Parathyroid adenoma (tissue), 2 donors: ENCODE data around the gene MYBPC3.

Experiments
- H2AFZ ChIP-seq: fragments of 300-600 bp; sonication (generic); one replicate; pipeline ENCODE4 v1.7.0; 2017; ENCODE audit warnings: antibody characterized with exemption, mild to moderate bottlenecking
- H3K27ac ChIP-seq: fragments of 300-600 bp; sonication (generic); one replicate; pipeline ENCODE4 v1.7.0; 2017
- H3K27me3 ChIP-seq: fragments of 300-600 bp; sonication (generic); one replicate; pipeline ENCODE4 v1.7.0; 2017; ENCODE audit warnings: low read length; ENCODE audit not compliant: control insufficient read depth, insufficient read depth
- H3K36me3 ChIP-seq: fragments of 300-600 bp; sonication (generic); one replicate; pipeline ENCODE4 v1.7.0; 2017; ENCODE audit warnings: low read length; ENCODE audit not compliant: control insufficient read depth, insufficient read depth
- H3K4me1 ChIP-seq: fragments of 300-600 bp; sonication (generic); one replicate; pipeline ENCODE4 v1.7.0; 2017; ENCODE audit warnings: control low read depth
- H3K4me2 ChIP-seq: fragments of 300-600 bp; sonication (generic); one replicate; pipeline ENCODE4 v1.7.0; 2017; ENCODE audit warnings: low read length
- H3K4me3 ChIP-seq: fragments of 300-600 bp; sonication (generic); one replicate; pipeline ENCODE4 v1.7.0; 2017; ENCODE audit warnings: low read depth, low read length
- H3K79me2 ChIP-seq: fragments of 300-600 bp; sonication (generic); one replicate; pipeline ENCODE4 v1.7.0; 2017; ENCODE audit warnings: control low read depth
- H3K9ac ChIP-seq: fragments of 300-600 bp; sonication (generic); one replicate; pipeline ENCODE4 v1.7.0; 2017; ENCODE audit warnings: mild to moderate bottlenecking
- H3K9me3 ChIP-seq: fragments of 300-600 bp; sonication (generic); one replicate; pipeline ENCODE4 v1.7.0; 2017; ENCODE audit warnings: low read length; ENCODE audit not compliant: control insufficient read depth
- CTCF ChIP-seq: fragments of 300-600 bp; sonication (generic); IDR thresholded peaks from one replicate; pipeline ENCODE4 v1.7.0; 2017; ENCODE audit warnings: antibody characterized with exemption, mild to moderate bottlenecking
- donor health status: primary hyperparathyroidism.

MYBPC3 gene

GRCh38 chr11:47394050-47394321, 41.5 kb upstream of the MYBPC3 start:
- no peak overlapping the region for H3K9ac ChIP-seq

GRCh38 chr11:47393163-47394049, 40.9 kb upstream of the MYBPC3 start:
- TF ChIP-seq CTCF, result no peak
- H3K4me3 ChIP-seq, result no peak overlapping the region
- no peaks in the 10 kb centered on the region for H3K9me3 ChIP-seq
- H3K27ac ChIP-seq, result no peak overlapping the region
- no peaks in the 10 kb centered on the region for H3K27me3 ChIP-seq
- no peaks in the 10 kb centered on the region for H3K79me2 ChIP-seq
- no peaks in the 10 kb centered on the region for H3K4me1 ChIP-seq
- H3K4me2 ChIP-seq, result no peak overlapping the region
- H3K36me3 ChIP-seq, result no peaks in the 10 kb centered on the region
- no peak overlapping the region for H2AFZ ChIP-seq
- H3K9ac ChIP-seq, result no peak overlapping the region

More at GRCh38 chr11:47394050-47394321, 41.5 kb upstream of the MYBPC3 start:
- no peak overlapping the region for H2AFZ ChIP-seq
- no peaks in the 10 kb centered on the region for H3K79me2 ChIP-seq
- no peaks in the 10 kb centered on the region for H3K27me3 ChIP-seq
- no peaks in the 10 kb centered on the region for H3K4me1 ChIP-seq
- peak overlapping the region; percentile 49 for H3K27ac ChIP-seq
- no peak overlapping the region for H3K4me3 ChIP-seq
- no peak overlapping the region for H3K4me2 ChIP-seq
- TF ChIP-seq CTCF, result no peak
- H3K36me3 ChIP-seq, result no peaks in the 10 kb centered on the region
- no peaks in the 10 kb centered on the region for H3K9me3 ChIP-seq

DNA sequence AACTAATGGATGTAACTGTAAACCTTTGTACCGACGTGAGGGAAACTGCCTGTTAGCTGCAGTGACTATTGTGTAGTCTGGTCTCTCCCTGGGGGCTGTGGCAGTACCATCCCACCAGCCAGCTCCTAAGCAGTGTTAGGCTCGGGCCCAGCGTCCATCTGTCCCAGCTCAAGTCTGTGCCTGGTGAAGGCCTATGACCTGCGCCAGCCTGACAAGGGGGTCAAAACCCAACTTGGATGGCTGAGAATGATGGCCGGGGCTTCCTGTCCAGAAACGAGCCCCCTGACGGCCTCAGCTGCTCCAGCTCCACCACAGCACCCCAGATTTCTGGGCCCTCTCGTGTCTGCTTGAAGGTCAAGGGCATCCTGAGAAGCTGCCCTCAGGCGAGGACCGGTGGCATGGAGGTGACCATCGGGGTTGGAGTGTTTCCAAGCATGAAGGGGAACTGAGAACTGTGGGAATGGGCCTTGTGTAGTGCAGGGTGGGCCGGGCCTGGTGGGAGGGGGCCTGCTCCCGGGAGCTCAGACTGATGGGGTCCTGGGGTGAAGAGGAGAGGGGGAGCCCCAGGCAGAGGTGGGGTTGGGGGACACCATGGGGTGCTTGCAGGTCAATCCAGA, 40.2 kb upstream of the MYBPC3 start:
- Histone ChIP-seq H2AFZ (no peak overlapping the region), H3K27ac (no peak overlapping the region), H3K9me3 (no peaks in the 10 kb centered on the region), H3K27me3 (no peaks in the 10 kb centered on the region), H3K4me1 (no peaks in the 10 kb centered on the region), H3K9ac (no peak overlapping the region), H3K4me2 (no peak overlapping the region), H3K79me2 (no peaks in the 10 kb centered on the region), H3K4me3 (no peak overlapping the region), H3K36me3 (no peaks in the 10 kb centered on the region)
- no peak for TF ChIP-seq CTCF

DNA sequence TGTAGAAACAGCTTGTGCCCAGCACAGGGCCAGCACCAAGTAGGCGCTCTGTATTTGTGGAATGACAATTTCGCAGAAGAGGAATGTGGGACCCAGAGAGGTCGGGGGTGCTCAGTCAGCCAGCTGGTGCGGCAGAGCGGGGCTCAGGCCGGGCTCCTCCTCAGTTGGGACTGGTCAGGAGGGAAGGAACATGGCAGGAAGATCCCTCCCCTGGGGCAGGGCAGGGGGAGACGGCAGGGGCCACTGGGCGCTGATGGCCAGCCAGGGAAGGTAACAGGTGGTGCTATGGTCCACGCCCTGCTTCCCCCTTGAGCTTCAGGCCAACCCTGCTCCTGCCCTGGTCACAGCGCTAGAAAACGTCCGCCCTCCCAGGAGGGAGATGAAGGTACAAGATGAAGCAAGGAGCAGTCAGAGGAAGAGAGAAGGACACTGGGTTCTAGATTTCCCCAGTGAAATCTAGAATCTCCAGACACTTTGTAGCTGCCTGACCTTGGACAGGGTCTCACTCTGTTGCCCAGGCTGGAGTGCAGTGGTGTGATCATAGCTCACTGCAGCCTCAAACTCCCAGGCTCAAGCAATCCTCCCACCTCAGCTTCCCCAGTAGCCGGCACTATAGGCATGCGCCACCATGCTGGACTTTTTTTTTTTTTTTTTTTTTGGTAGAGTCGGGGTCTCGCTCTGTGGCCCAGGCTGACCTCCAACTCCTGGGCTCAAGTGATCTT, 39.4 kb upstream of the MYBPC3 start:
- Histone ChIP-seq H3K9ac (no peak overlapping the region), H3K79me2 (no peaks in the 10 kb centered on the region), H3K4me3 (no peak overlapping the region), H3K27me3 (no peaks in the 10 kb centered on the region), H2AFZ (no peak overlapping the region), H3K4me1 (no peaks in the 10 kb centered on the region), H3K9me3 (no peaks in the 10 kb centered on the region), H3K27ac (no peak overlapping the region), H3K36me3 (no peaks in the 10 kb centered on the region), H3K4me2 (no peak overlapping the region)
- TF ChIP-seq CTCF, result no peak
